ENCODE data around the gene KIF26B. TPM values are rescaled to one million over a fixed set of nuclear protein-coding genes. Genes with fewer than 3 reads are reported as not detected.

The KIF26B gene
- total and polyA plus RNA-seq, 10 of the 15 experiments (the other 5 are each of a cell fraction or from before 2014, with no cell fraction given) = 0.35 to 11.6 (median 2.2) TPM

- FAIRE-seq (no peak), ATAC-seq (no peak), DNase-seq (ENCODE audit: low read depth, low spot score) (no peak)
- H3K27ac ChIP-seq (ENCODE audit: control insufficient read depth, insufficient read depth) = no peak overlapping the region
- no peak overlapping the region for H3K9ac ChIP-seq (ENCODE audit: control insufficient read depth, insufficient read depth, low read length)
- no peaks in the 10 kb centered on the region for H3K9me3 ChIP-seq (replicated peaks; ENCODE audit: control insufficient read depth, insufficient read depth, low read length)
- no peaks in the 10 kb centered on the region for H4K20me1 ChIP-seq (ENCODE audit: control insufficient read depth, insufficient read depth)
- POLR2A ChIA-PET = no interaction called here
- H3K36me3 ChIP-seq (ENCODE audit: control insufficient read depth in 2 of 2, insufficient read depth in 2 of 2, low read length in 1 of 2) = no peaks in the 10 kb centered on the region
- TF ChIP-seq NFIC (IDR thresholded peaks at IDR 0.05; ENCODE audit: low read depth, low read length) (no peak), ZBTB40 (IDR thresholded peaks at IDR 0.05; ENCODE audit: borderline replicate concordance) (no peak), SP1 (IDR thresholded peaks at IDR 0.05; ENCODE audit: low read depth, low read length) (no peak)
- H2AFZ ChIP-seq (ENCODE audit: control insufficient read depth, low read depth, low read length) = no peak overlapping the region
- no peak overlapping the region for H3K4me2 ChIP-seq (ENCODE audit: control insufficient read depth, insufficient read depth)
- intact Hi-C loops (cut with micrococcal nuclease; ENCODE audit: unreplicated experiment) (no loop called here), in situ Hi-C loops (cut with MboI) (no loop called here)
- SMC1A ChIA-PET (ENCODE audit: uncharacterized antibody, unreplicated experiment) = no interaction called here
- H3K4me1 ChIP-seq (ENCODE audit: control insufficient read depth, insufficient read depth, low read length) = no peaks in the 10 kb centered on the region
- CTCF ChIA-PET = no interaction called here
- WGBS (ENCODE audit: insufficient coverage, insufficient replicate concordance, low lambda C conversion rate, missing lambda C conversion rate) = 78% methylated on average over 15 of the region's 19 CpGs
- no peak overlapping the region for H3K4me3 ChIP-seq
- no peaks in the 10 kb centered on the region; a peak in 1 of 4 replicates for H3K27me3 ChIP-seq (replicated peaks in 1 of 2; ENCODE audit: control insufficient read depth in 2 of 2, insufficient read depth in 2 of 2, low read length in 1 of 2)
- no peaks in the 10 kb centered on the region for H3K79me2 ChIP-seq (ENCODE audit: control insufficient read depth, insufficient read depth, low read length)
- BruUV-seq (replicated peaks) = no TSS peak
- RAD21 ChIA-PET (ENCODE audit: unreplicated experiment) = no interaction called here
These were observed 212.1 kb downstream of the KIF26B start for GRCh38 chr1:245366886-245367285.
